ENCODE data around the gene SLC35F4. TPM values are rescaled to one million over a fixed set of nuclear protein-coding genes. Genes with fewer than 3 reads are reported as not detected.

Gene SLC35F4
- total RNA-seq, 1 donor from 2014 or later = 0.37 TPM

DNA sequence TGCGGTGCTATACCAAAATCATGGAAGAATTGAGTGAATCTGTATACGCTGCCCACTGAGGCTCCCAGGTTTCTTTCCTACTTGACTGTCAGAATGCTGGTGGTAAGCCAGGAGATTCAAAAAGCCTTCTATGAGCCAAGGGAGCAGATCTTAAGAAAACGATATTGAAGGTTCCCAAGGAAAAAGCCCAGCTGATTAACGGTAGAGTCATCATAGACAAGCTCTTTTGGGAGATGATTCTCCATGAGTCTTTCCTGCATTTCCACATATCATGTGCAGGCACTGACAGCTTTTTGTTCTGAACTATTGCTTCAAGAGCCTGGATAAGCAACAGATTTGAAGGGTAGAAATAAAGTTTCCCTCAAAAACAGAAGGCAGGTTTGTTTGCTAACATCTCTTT lies 17.5 kb downstream of the SLC35F4 start:
- TF ChIP-seq, protein P1, sequence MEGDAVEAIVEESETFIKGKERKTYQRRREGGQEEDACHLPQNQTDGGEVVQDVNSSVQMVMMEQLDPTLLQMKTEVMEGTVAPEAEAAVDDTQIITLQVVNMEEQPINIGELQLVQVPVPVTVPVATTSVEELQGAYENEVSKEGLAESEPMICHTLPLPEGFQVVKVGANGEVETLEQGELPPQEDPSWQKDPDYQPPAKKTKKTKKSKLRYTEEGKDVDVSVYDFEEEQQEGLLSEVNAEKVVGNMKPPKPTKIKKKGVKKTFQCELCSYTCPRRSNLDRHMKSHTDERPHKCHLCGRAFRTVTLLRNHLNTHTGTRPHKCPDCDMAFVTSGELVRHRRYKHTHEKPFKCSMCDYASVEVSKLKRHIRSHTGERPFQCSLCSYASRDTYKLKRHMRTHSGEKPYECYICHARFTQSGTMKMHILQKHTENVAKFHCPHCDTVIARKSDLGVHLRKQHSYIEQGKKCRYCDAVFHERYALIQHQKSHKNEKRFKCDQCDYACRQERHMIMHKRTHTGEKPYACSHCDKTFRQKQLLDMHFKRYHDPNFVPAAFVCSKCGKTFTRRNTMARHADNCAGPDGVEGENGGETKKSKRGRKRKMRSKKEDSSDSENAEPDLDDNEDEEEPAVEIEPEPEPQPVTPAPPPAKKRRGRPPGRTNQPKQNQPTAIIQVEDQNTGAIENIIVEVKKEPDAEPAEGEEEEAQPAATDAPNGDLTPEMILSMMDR (conservative IDR thresholded peaks at IDR 0.05) = no peak
- Mint-ChIP-seq H3K4me1 (no peaks in the 10 kb centered on the region), H3K9me3 (no peaks in the 10 kb centered on the region), H3K27ac (ENCODE audit: unreplicated experiment) (no peak overlapping the region), H3K4me3 (no peak overlapping the region), H3K27me3 (ENCODE audit: low read depth) (peaks cover 38% of the 10 kb centered on the region), H3K36me3 (ENCODE audit: low read depth) (no peaks in the 10 kb centered on the region)
- DNase-seq (ENCODE audit: low read depth, low spot score) = no peak

DNA sequence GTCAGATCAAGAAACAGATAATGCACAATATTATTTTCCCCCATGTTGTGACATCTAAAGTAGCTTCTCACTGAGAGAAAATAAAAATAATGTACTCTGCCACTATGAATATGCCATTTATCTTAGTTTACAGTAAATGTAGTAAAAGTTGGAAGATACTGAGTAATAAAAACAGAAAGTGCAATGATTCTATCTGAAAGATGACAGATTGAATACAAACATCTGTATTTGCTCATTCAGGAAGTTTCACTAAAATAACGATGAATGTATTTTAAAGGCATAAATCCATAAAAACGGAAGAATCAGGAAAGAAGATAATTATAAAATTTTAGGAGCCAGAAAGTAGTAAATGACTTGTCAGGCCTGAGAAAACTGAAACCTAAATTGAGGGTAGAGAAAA lies 18.2 kb downstream of the SLC35F4 start:
- no peaks in the 10 kb centered on the region for H3K36me3 Mint-ChIP-seq (ENCODE audit: low read depth)
- no peak overlapping the region for H3K27ac Mint-ChIP-seq (ENCODE audit: unreplicated experiment)
- no peak for DNase-seq (ENCODE audit: low read depth, low spot score)
- TF ChIP-seq, protein P1 (conservative IDR thresholded peaks at IDR 0.05) = no peak
- no peaks in the 10 kb centered on the region for H3K9me3 Mint-ChIP-seq
- no peak overlapping the region for H3K4me3 Mint-ChIP-seq
- H3K4me1 Mint-ChIP-seq = no peaks in the 10 kb centered on the region
- peaks cover 40% of the 10 kb centered on the region for H3K27me3 Mint-ChIP-seq (ENCODE audit: low read depth)

DNA sequence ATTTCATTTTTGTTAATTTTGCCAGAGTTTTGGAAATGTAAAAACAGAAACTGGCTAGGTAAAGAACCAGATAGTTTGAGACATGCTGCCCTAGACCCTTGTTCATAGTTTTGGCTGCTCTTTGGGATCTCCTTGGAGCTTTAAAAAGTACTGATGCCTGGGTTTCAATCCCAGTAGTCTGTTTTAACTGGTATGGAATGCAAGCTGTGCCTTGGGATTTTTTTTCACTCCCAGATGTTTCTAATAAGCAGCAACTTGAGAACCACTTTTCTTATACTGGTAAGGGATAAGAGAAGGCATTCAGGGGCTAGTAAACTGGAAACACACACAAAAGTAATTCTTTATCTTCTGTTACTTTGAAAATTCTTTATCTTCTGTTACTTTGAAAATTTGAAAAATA lies 18.8 kb downstream of the SLC35F4 start:
- Mint-ChIP-seq H3K4me3 (no peak overlapping the region), H3K27ac (ENCODE audit: unreplicated experiment) (no peak overlapping the region), H3K27me3 (ENCODE audit: low read depth) (peaks cover 43% of the 10 kb centered on the region), H3K36me3 (ENCODE audit: low read depth) (no peaks in the 10 kb centered on the region), H3K4me1 (no peaks in the 10 kb centered on the region), H3K9me3 (no peaks in the 10 kb centered on the region)
- TF ChIP-seq, protein P1 (conservative IDR thresholded peaks at IDR 0.05) = no peak
- DNase-seq (ENCODE audit: low read depth, low spot score) = no peak

DNA sequence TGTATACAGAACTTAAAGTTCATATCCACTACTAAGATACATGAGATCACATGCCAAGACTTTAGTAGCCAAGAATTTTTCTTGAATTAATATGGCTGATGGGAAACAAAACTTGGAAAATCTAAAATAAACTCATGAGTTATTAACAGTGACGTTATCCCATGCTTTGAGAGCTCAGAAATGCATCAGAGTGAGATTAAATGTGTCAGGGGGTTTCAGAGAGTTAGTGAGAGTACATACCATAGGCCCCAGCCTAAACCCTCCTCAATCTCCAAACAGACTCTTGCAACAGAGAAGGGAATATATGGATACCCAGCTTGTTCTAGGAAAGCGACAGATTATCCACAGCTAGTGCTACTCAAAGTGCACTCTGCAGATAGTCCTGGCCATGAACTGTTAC lies 19.3 kb downstream of the SLC35F4 start:
- no peak for DNase-seq (ENCODE audit: low read depth, low spot score)

DNA sequence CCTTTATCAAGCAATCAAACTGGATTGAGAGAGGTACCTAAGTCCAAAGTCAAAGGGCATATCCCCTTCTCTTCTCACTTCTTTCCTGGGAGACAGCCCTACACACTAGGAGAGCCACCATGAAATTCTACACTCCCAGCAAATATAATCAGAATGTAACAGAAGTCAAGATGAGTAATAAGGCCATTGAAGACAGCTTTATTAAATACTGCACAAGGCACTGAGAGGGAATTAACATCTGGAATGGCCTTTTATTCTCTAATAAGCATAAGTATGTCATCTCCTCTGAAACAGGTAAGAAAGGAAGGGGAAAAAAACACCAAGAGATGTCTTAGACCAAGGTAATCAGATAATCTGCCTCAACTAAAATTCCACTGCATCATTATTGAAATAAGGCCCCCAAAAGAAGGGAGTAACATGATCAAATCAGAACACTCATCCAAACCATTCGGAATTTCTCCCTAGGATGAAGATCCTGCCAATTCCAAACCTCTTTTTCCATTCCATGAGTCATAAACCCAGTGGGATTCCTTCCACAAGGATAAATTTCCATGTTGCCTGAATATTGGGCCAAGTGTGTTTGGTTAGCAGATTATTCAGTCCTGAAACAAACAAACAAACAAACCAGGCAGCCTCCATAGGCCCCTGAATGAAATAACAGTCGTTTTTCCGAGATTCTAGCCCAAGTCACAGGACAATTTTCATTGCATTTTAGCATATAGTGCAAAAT lies 19.9 kb downstream of the SLC35F4 start:
- TF ChIP-seq, protein P1 (conservative IDR thresholded peaks at IDR 0.05) = no peak
- H3K27ac Mint-ChIP-seq (ENCODE audit: unreplicated experiment) = no peak overlapping the region
- H3K27me3 Mint-ChIP-seq (ENCODE audit: low read depth) = peaks cover 47% of the 10 kb centered on the region

More for the DNA sequence above, 19.3 kb downstream of the SLC35F4 start:
- Mint-ChIP-seq H3K27ac (ENCODE audit: unreplicated experiment) (no peak overlapping the region), H3K4me3 (no peak overlapping the region), H3K9me3 (no peaks in the 10 kb centered on the region), H3K27me3 (ENCODE audit: low read depth) (peaks cover 42% of the 10 kb centered on the region), H3K36me3 (ENCODE audit: low read depth) (no peaks in the 10 kb centered on the region), H3K4me1 (no peaks in the 10 kb centered on the region)
- TF ChIP-seq, protein P1 (conservative IDR thresholded peaks at IDR 0.05) = no peak

More for the DNA sequence above, 19.9 kb downstream of the SLC35F4 start:
- no peak overlapping the region for H3K4me3 Mint-ChIP-seq
- H3K9me3 Mint-ChIP-seq = no peaks in the 10 kb centered on the region
- no peaks in the 10 kb centered on the region for H3K36me3 Mint-ChIP-seq (ENCODE audit: low read depth)
- DNase-seq (ENCODE audit: low read depth, low spot score) = no peak
- H3K4me1 Mint-ChIP-seq = no peaks in the 10 kb centered on the region

Measured in neural crest cell (in vitro differentiated cells).